Muscle layer of duodenum (tissue), 2 donors: Measurements from ENCODE around the gene IL21.

Experiments
- H3K27ac ChIP-seq: one replicate; pipeline ENCODE4 v1.7.0; 2013; ENCODE audit warnings: mild to moderate bottlenecking, low read length
- H3K27me3 ChIP-seq: one replicate; pipeline ENCODE4 v1.7.0; 2013; ENCODE audit warnings: low read depth, mild to moderate bottlenecking, control low read depth, low read length
- H3K36me3 ChIP-seq, 2 donors: one replicate each; pipeline ENCODE4 v1.7.0; 2013; ENCODE audit warnings: low read length in 2 of 2, control low read depth in 1 of 2, mild to moderate bottlenecking in 1 of 2; ENCODE audit not compliant: insufficient read depth in 2 of 2, control insufficient read depth in 1 of 2
- H3K4me1 ChIP-seq, 2 donors: one replicate each; pipeline ENCODE4 v1.7.0; 2013; ENCODE audit warnings: low read length in 2 of 2, mild to moderate bottlenecking in 2 of 2, control low read depth in 1 of 2, moderate library complexity in 1 of 2; ENCODE audit not compliant: insufficient read depth in 2 of 2, control insufficient read depth in 1 of 2
- H3K4me3 ChIP-seq, 2 donors: one replicate each; pipeline ENCODE4 v1.7.0; 2013; ENCODE audit warnings: low read length in 2 of 2, low read depth in 1 of 2, mild to moderate bottlenecking in 1 of 2
- H3K9me3 ChIP-seq, 2 donors: one replicate each; pipeline ENCODE4 v1.7.0; 2013; ENCODE audit warnings: low read length in 2 of 2, control low read depth in 1 of 2, mild to moderate bottlenecking in 1 of 2; ENCODE audit not compliant: control insufficient read depth in 1 of 2
- donor health status: healthy.

Gene IL21

DNA sequence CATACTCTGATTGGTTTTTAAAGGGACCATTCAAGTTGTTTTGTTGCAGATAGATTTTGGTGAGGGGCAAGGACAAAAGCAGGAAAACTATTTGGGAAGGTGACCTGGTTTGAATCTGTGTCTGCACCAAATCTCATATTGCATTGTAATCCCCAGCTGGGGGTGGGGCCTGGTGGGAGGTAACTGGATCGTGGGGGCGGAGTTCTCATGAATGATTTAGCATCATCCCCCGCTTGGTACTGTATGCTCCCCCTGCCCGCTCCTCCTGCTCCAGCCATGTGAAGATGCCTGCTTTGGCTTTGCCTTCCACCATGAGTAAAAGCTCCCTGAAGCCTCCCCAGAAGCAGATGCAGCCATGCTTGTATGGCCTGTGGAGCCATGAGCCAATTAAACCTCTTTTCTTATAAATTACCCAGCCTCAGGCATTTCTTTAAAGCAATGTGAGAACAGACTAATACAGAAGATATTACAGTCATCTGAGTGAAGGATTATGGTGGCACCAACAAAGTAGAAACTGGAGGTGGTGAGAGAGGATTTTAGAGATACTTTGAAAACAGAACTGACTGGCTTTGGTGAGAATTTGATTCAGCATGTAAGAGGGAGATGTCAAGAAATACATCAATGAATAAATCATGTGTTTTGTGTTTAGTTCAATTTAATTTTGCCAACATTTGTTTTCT is 14.4 kb downstream of the IL21 start:
- no peak overlapping the region for H3K27ac ChIP-seq
- no peak overlapping the region for H3K4me3 ChIP-seq

GRCh38 chr4:122604146-122604545 is 16.7 kb downstream of the IL21 start:
- H3K9me3 ChIP-seq, result no peaks in the 10 kb centered on the region
- no peaks in the 10 kb centered on the region for H3K4me1 ChIP-seq
- H3K27me3 ChIP-seq, result no peaks in the 10 kb centered on the region
- no peak overlapping the region for H3K4me3 ChIP-seq
- H3K36me3 ChIP-seq, result no peaks in the 10 kb centered on the region
- no peak overlapping the region for H3K27ac ChIP-seq

More for the DNA sequence above, 14.4 kb downstream of the IL21 start:
- Histone ChIP-seq H3K4me1 (no peaks in the 10 kb centered on the region), H3K36me3 (no peaks in the 10 kb centered on the region), H3K9me3 (no peaks in the 10 kb centered on the region), H3K27me3 (no peaks in the 10 kb centered on the region)

DNA sequence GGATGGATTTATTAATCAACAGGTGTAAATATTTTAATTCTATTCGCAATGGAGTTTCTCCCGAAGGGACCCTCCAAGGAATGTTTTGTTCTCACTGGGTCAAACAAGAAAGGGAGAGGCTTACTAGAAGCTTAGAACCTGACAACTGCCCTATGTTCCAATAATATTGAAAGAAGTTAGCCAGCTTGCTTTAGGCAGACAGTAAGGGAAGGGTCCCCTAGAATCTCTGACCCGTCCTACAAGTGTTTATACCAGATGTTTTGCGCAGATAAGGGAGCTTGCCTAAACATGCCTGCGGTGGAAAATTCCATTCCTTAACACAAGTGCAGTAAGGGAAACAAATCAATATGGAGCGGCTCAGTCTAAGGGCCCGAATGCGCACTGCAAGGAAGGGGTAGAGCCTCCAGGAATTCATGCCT is 17.7 kb downstream of the IL21 start:
- Histone ChIP-seq H3K36me3 (no peaks in the 10 kb centered on the region), H3K27ac (no peak overlapping the region), H3K27me3 (no peaks in the 10 kb centered on the region), H3K4me1 (no peaks in the 10 kb centered on the region), H3K4me3 (no peak overlapping the region), H3K9me3 (no peaks in the 10 kb centered on the region)

GRCh38 chr4:122602277-122603142 is 18.4 kb downstream of the IL21 start:
- Histone ChIP-seq H3K4me3 (no peak overlapping the region), H3K27ac (no peak overlapping the region), H3K9me3 (no peaks in the 10 kb centered on the region), H3K36me3 (no peaks in the 10 kb centered on the region), H3K27me3 (no peaks in the 10 kb centered on the region), H3K4me1 (no peaks in the 10 kb centered on the region)

DNA sequence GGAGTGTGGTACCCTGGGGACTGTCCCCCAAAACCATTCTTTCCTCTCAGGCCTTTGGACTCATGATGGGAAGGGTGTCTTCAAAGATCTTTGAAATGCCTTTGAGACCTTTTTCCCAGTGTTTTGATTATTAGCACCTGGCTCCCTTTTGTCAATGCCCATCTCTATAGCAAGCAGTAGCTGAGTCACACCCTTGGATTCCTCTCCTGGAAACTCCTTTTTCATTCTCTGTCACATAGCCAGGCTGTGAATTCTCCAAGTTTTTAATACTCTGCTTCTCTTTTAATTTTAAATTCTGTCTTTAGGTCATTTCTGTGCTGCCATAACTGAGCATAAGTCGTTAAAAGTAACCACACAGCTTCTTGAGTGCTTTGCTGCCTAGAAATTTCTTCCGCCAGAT is 29.7 kb downstream of the IL21 start:
- H3K27me3 ChIP-seq, result no peaks in the 10 kb centered on the region
- no peak overlapping the region for H3K27ac ChIP-seq
- no peak overlapping the region for H3K4me3 ChIP-seq
- H3K4me1 ChIP-seq, result no peaks in the 10 kb centered on the region
- no peaks in the 10 kb centered on the region for H3K9me3 ChIP-seq
- H3K36me3 ChIP-seq, result no peaks in the 10 kb centered on the region

- Histone ChIP-seq H3K4me1 (peaks cover 4 to 15% of the 10 kb centered on the region in 2 donors), H3K9me3 (no peaks in the 10 kb centered on the region), H3K27ac (no peak overlapping the region), H3K27me3 (no peaks in the 10 kb centered on the region), H3K4me3 (no peak overlapping the region), H3K36me3 (no peaks in the 10 kb centered on the region)
Observed at GRCh38 chr4:122588453-122589238, 32.2 kb downstream of the IL21 start.

GRCh38 chr4:122584519-122584918 is 36.3 kb downstream of the IL21 start:
- Histone ChIP-seq H3K4me3 (no peak overlapping the region), H3K4me1 (peaks cover 4 to 15% of the 10 kb centered on the region in 2 donors), H3K9me3 (no peaks in the 10 kb centered on the region), H3K27ac (no peak overlapping the region), H3K36me3 (no peaks in the 10 kb centered on the region), H3K27me3 (no peaks in the 10 kb centered on the region)

DNA sequence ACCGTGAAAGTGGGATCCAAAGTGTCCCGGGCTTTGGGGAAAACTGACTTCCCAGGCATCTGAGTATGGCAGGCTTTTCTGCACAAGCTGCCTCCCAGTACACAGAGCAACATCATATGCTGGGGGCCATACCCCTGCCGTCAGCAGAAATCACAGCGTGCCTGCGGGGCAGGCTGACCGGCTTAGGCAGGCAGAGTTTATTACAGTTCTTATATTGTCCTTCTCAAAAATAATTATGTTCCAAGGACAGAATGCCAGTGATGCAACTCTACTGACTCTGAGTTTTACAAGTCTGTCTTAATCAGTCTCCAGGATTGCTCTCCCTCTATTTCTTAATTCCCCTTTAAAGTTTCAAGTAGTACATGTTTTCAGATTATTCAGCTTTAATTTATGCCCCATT is 37.0 kb downstream of the IL21 start:
- H3K9me3 ChIP-seq, result no peaks in the 10 kb centered on the region
- H3K27ac ChIP-seq, result no peak overlapping the region
- H3K27me3 ChIP-seq, result no peaks in the 10 kb centered on the region
- no peak overlapping the region for H3K4me3 ChIP-seq
- no peaks in the 10 kb centered on the region for H3K36me3 ChIP-seq
- peaks cover 4 to 15% of the 10 kb centered on the region in 2 donors for H3K4me1 ChIP-seq

GRCh38 chr4:122577808-122578781 is 42.8 kb downstream of the IL21 start:
- Histone ChIP-seq H3K27ac (no peak overlapping the region), H3K9me3 (no peaks in the 10 kb centered on the region), H3K36me3 (no peaks in the 10 kb centered on the region), H3K4me1 (no peaks in the 10 kb centered on the region), H3K27me3 (no peaks in the 10 kb centered on the region), H3K4me3 (no peak overlapping the region)

- Histone ChIP-seq H3K4me3 (no peak overlapping the region), H3K36me3 (no peaks in the 10 kb centered on the region), H3K27me3 (no peaks in the 10 kb centered on the region), H3K4me1 (no peaks in the 10 kb centered on the region), H3K27ac (no peak overlapping the region), H3K9me3 (no peaks in the 10 kb centered on the region)
Observed at GRCh38 chr4:122577189-122577553, 43.7 kb downstream of the IL21 start.
